GM18520 (cell line): ENCODE results near the gene MYOM1.

Experiments
- ATAC-seq: cut with Tn5 transposase; IDR thresholded peaks from one replicate; pipeline ENCODE4 v1.9.1; 2021; ENCODE audit not compliant: unreplicated experiment

MYOM1 gene

DNA sequence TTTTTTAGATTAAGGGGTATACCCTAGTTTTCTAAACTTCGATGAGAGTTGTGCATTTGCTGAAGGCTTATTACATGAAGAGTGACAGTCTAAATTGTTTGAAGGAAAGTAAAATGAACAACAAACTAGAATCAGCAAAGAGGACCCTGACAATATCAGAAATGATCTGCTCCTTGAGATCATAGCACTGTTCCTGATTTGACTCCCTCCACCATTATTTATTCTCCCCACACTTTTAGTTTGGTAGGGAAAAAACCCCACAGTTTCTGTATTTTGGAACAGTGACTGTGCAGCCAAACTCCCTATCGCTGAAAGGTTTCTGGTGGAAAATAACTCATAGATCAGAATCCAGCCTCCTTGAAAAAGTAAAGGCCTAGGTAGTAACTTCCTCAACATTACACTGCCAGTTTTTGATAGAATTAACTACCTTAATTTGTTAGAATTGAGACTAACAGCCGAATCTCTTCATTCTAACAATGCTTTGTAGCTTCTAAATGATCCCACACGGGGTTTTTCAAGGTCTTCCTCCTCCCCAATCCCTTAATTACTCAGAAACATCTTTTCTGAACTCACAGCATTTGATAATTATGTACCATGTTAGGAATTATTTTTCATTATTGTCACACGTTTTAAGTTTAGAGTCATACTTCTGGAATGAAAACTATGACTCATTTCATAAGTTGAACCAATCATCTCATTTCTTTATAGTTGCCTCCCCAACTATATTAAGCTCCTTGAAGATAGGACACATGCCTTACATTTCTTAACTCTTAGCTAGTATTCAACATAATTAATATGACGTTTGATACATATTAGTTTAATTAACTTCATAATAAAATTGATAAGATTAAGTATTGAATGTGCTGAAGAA lies 30.7 kb upstream of the MYOM1 start:
- no peak for ATAC-seq

DNA sequence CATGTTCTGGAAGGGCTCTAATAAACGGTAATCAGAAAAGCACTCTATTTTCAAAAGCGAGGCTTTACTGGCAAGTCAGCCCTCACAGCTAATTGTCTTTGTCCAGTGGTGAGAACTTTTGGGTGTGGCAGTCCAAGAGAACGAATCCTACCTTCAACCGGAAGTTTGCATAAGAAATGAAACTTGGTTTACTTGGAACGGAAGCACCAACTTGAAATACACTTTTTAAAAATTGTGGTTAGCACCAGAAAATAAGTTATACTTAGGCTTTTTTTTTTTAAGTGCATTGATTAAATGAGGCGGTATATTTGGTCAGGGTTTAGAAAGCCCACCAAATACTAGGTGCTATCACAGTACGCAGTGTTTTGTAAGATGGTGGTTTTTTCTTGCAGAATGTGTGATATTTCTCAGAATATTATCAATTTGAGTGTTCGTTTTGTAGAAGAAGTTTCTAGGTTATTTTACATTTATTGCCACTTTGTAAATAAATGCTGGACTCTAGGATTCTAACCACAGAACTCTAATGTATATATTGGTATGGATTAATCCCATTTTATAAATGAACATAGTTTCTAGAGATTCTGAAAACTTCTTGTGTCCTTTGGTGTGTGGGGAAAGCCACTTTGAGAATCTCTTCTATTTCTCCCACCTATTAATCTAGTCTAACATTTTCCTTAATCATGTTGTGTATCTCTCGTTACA lies 29.0 kb upstream of the MYOM1 start:
- no peak for ATAC-seq

DNA sequence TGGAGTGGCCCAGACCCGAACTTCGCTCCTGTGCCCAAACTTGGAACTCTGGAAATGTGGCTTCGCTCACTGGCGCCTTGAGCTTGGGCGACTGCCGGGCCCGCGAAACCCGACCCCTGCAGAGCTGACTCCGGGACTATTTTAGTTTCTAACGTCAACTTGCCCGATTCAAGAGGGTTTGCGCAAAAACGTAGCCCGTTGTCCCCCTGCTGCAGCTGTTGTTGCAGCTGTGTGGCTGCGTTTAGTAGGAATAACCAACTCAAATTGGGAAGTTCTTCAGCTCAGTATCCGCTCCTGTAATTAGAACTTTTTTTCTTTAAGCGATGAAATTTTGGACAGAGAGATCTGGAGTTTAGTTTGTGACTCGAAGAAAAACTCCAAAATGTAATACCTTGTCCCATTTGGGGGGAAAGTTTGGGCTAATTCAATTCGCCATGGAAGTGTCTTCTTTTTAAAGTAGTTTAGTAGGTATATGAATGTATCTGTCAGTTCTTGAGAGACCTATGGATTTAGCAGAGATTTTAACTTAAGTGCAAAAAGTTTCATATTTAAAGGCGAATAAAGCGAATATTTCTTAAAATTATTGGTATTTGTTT lies 28.4 kb upstream of the MYOM1 start:
- no peak for ATAC-seq

DNA sequence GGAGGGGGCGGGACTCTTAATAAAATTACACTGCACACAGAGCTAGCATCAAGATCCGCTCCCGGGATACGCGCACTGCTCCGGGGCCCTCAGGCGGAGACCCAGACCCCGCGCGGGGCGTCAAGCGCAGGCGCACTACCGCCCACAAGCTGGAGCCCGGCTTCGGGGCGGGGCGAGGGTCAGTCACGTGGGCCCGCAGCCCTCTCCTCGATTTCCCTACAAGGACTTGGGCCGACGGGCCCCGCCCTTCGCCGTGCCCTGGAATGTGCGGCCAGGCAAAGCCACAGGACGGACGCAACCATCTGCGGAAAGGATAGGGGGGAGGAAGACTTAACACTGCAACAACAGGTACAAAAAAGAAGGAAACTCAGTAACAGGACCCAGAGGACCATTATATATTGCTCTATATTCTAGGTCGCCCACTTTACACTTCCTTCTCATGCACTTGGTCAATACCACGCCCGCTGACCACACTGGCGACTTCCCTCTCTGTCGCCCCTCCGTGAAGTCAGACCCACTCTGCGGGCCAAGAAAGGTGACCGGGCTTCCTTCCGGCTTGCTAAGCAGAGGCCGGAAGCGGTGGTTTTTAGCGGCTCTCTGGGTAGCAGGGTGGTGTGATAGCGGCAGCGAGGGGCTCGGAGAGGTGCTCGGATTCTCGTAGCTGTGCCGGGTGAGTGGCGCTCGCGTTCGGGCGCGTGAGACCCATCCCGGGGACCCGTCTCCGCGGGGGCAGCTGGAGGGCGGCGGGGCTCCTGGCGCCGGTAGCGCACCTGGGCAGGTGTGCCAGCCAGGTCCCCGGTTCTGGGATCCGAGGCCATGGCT lies 27.7 kb upstream of the MYOM1 start, which contains the start of gene MYL12A:
MYL12A (plus strand) TSS at position 562 of the 822 bp plus-strand sequence. CDS start 5,447 bp downstream, outside the sequence.
- ATAC-seq = peak; percentile 62

DNA sequence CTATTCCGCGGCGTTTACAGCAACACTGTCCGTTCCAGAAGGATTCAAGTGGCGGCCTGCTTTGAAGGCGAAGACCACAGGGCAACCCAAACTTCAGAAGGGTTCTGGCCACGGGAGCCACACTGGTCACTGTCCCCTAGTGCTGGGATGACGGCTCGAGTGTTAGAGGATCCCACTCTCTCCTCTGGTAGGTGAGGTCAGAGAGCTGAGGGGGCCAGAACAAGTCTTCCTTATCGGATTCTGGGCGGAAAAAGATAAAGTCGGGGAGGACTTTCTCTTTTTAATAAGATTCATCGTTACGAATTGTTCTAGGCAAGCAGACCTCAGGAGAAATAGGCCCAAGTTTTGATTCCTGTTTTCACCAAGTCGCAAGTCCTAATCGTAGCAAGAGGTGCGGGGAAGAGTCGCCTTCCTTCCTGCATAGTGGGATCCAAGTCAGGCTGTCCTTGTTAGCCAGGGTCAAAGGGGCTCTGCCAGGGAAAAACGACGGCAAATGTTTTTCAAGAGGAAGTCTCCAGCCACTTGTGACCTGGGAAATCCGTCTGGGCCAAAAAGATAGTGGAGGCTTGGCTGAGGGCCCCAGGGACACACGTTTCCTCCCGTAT lies 27.0 kb upstream of the MYOM1 start:
- no peak for ATAC-seq

DNA sequence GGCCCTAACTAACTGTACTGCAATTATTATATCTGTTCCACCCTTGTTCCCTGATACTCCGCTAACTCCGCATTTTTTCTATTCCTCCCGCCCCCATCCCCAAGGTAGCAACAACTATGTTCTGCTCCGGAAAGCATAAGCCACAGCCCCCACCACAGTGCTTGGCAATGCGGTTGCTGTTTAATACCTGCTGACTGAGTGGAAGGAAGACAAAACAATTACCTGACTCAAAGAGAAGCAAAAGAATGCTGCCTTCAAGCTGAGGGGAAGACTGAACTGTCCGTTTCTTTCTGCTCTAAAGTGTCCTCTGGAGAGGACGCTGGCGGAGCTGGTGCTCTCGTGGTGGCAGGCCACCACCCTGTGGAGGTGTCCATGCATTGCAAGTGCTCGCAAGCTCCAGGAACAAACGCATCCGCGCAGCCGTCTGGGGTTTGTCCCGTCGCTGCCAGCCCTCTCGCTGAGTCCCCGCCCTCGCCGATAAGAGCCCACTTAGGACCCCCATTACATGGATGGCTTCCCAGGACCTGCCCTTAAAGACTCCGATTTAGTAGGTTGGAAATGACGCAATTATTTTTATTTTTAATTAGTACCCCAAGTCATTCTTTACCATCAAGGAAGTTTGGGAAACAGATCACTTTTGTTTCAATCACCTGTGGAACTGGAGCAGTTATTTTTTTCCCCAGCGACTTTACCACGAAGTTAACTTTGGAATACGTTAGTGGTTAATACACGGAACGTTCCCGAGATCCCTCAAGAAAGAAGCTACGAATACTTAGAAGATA lies 26.3 kb upstream of the MYOM1 start:
- peak; percentile 53 for ATAC-seq

DNA sequence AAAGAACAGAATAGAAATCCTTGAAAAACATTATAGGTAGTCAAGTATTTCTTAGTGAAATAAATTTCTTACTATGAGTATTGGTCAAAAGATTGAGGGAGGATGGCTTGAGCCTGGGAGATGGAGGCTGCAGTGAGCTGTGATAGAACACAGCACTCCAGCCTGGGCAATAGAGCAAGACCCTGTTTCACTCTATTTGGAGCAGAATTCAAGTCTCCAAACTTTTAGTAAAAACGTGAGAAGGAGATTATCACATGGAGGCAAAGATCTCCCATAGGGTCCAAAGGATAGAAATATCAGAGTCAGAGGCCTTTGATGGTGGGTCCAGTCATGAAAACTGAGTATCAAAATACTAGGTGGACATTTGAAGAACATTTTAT lies 25.4 kb upstream of the MYOM1 start:
- no peak for ATAC-seq

DNA sequence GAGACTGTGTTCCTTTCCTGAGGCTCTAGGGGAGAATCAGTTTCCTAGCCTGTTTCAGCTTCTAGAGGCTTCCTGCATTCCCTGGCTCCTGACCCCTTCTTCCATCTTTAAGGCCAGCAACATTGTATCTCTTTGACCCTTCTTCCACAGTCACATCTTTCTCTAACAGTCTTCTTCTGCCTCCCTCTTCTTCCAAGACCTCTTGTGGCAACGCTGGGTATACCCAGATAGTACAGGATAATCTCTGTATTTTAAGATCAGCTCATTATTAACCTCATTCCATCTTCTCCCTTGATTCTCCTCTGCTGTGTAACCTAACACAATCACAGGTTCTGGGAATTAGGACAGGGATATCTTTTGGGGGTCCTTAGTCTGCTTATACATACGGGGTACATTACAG lies 19.0 kb upstream of the MYOM1 start:
- no peak for ATAC-seq

DNA sequence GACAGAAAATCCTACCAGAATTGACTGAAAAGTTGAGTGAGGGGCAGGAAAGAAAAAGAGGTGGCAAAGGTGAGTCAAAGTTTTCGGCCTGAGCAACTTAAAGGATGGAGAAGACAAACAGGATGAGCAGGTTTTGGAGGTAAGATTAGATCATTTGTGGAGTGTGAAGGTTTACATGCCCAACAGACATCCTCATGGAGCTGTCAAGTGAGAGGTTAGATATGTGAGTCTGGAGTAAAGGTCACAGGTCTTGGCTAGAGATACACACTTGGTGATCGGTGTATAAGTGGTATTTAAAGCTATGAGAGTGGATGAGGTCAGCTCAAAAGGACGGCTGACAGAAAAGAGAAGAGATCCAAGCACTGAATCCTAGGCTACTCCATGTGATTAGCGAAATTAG lies 16.7 kb upstream of the MYOM1 start:
- no peak for ATAC-seq

DNA sequence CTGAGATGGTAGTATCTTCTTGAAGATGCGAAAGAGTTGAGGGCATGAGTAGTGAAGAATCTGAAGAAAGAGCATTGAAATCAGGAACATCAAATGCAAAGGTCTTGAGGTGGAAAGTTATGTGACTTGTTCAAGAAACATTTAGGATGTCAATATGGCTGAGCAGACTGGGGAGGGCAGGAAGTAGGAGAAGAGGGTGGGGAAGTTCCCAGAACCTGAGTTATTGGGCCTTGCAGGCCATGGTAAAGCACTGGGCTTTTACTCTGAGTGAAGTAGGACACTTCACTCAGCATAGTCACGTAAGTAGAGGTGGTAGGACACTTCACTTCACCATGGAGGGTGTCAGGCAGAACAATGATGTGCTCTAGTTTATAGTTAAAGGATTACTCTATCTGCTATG lies 16.1 kb upstream of the MYOM1 start:
- no peak for ATAC-seq

DNA sequence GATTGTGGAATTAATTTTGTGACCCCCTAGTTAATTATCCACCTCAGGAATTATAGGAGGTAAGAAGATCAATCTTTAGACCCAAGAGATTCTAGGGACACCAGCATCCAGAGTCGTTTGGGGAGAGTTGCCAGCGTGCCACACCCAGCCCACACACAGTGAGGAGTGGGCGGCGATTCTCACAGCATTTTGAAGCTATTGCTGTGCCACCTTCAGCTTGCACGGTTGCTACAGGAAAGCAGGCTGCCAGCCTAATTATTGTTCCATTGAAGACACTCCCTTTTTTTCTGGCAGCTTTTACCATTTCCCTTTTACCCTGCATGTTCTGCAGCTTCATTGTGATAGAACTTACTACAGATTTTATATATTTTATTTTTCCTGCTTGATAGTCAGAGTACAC lies 14.7 kb upstream of the MYOM1 start:
- no peak for ATAC-seq

DNA sequence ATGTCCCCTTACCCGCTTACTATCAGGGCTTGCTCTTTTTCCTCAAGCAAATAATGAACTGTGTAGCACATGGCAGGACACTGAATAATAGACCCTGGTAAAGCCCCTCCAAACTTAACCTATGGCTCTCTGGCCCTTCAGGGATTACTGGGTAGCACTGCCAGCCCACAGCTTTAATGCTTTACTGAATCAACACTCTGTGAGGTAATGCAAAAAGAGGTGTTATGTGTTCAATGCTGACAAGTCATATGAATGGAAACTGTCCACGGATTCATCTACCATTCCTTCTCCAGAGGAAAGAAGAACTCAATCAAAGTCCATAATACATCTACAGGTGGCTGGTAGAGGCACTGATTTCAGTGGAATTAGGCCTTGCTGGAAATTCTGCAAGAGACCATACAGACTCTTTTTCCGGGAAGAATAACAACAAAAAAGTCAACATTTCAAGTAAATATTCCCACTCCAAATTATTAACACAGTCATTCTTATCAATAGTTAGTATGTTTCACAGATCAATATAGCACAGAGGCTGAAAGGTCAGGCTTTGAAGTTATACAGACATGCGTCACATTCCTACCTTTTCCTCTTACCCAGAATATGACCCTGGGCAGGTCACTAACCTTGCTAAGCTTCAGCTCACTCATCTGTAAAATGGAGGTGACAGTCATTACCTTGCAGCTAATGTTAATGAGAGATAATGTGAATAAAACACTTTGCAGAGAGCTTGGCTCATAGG lies 13.8 kb upstream of the MYOM1 start:
- no peak for ATAC-seq

DNA sequence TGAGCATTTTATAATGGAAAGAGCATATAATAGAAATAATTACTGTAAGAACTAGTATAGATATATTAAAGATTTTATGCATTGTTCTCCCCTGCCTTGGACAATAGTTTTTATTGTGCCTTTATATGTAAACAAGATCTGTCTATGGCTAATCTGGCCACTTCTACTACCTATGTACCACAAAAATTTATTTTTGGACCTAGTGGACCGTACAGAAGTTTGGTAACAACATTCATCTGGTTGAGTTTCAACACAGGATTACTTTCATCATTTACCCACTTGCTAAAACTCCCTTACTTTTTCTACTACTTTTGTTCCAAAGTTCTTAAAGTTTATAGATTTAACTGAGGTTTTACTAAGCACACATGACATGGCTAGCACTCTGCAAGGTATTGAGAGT lies 13.2 kb upstream of the MYOM1 start:
- no peak for ATAC-seq

DNA sequence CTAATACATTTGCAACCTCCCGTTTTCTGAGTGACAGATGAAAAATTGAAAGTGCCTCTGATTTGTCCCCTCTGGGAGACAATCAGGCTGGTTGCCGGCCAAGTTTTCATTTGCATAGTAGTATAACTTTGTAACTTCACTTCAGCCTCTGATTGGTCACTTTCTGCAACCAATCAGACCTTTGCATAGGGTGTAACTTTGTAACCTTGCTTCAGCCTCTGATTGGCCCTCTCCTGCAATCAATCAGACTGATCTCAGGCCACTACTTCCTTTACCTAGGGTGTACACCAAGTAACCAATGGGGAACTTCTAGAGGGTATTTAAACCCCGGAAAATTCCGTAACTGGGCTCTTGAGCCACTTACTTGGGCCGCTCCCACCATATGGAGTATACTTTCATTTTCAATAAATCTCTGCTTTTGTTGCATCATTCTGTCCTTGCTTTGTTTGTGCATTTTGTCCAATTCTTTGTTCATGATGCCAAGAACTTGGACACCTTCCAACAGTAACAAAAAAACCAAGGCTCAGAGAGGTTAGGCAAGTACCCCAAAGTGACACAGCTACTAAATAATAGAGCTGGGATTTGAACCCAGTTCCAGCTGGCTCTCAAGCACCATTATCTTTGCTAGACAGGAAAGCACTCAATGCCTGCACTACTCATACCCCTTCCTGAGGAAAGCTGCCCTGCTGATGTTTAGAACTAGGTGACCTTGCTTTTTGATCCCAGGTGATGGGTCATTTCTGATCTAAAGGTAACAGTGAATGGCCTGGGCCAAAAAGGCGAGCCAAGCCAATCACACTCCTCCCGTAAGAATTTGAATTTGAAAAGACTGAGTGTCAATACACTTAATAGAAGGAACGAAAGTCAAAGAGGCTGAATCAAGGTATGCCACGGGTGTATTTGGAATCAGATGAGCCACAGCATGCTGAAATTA lies 10.9 kb upstream of the MYOM1 start:
- ATAC-seq = no peak

DNA sequence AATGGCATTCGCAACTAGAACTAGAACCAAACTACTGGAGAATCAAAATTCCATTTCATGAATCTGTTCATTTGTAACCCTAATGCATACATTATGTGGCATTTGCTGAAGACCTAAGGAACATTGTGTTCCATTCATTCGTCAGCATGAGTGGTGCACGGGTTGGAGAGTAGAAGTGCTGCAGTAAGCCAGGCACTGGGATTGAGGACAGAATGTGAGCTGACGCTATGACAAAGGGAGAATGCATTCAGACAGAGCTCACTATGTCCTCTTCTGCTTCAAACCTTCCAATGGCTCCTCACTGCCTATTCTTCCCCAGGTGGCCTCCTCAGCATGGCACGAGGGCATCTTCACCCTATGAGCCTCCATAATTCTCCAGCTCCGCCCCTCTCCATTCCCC lies 6.3 kb upstream of the MYOM1 start:
- no peak for ATAC-seq

DNA sequence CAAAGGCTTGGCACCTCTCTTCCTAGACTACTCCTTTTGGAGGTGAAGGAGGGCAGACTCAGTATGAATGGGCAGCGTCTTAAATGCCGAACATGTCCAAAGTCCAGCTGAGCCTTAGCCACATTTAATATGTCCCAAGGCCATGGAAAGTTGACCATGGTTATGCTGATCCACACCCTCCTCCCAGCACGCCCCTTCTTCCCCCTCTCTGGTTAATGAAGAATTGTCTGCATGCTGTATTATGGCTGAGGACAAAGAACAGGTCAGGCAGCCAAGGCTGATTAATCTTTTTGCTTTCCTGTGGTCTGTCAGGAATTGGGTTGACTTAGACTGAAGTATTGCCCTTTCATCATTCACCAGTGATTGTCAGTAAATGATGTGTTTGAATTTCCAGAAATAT lies 5.8 kb upstream of the MYOM1 start:
- no peak for ATAC-seq

DNA sequence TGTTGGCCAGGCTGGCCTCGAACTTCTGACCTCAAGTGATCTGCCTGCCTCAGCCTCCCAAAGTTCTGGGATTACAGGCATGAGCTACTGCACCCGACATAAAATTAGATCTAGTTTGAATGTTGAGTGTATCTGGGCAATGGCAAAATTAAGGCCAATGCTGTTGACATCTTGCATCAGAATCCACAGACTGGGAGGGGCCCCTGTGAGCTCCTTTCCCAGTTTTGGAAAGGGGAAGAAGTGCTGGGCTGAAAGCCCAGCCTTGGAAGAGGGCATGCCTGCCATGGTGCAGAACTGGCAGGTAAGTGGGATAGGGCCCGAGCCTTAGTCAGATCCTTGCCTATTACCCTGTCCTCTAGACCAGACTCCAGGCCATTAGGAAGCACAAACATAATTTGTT lies 4.5 kb upstream of the MYOM1 start:
- ATAC-seq = no peak

DNA sequence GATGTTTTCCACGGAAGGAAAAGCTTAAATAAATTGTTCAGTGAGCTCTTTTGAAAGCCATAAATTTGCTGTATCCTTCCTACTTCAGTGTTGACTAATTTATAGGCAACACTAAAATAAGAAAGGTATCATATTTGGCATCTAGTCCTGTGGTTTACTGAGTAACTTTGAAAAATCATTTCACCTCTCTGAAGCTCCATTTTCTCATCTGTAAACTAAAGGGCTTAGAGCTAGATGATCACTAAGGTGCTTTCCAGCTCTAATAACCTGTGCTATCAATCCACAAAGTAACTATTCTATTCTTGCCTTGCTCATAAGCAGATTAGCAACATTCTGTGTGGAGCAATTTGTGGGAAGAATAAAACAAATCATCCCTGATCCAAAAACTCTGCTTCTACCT lies 3.6 kb upstream of the MYOM1 start:
- ATAC-seq = no peak
